Right ventricle myocardium superior (tissue), 1 donor: ENCODE results near the gene C22orf39. TPM values are rescaled to one million over a fixed set of nuclear protein-coding genes. Genes with fewer than 3 reads are reported as not detected.
"Not testable (repeated sequence)": the region's sequence is repeated elsewhere in the genome, so short reads cannot be mapped to it uniquely, and the experiment has no call there.

Experiments used
- ATAC-seq: fragments of 200-7000 bp; cut with Tn5 transposase; one replicate; pipeline ENCODE4 v1.9.1; 2020; ENCODE audit warnings: mild to moderate bottlenecking; ENCODE audit not compliant: poor library complexity
- DNase-seq: peaks from one replicate; pipeline ENCODE4 v3.0.0-alpha.2; 2020
- intact Hi-C: fragments of 100-400 bp; cut with DNase I; formaldehyde crosslinking; loops from one replicate; pipeline ENCODE4 v1.11.2; 2022
- total RNA-seq: library from RNA; stranded (reverse); fragmentation: NEBNext Ultra II Directional; extraction: Animal tissue kit (Norgen Biotek cat#: 25700); gene quantifications from one replicate; pipeline ENCODE4 v1.2.1, GENCODE V29; 2021
- donor health status: DM: no; HTN: yes; CAD: no; lungs with severe emphysema.

C22orf39 gene
- total RNA-seq, 1 donor from 2014 or later = 65.7 TPM

- no peak for ATAC-seq
- DNase-seq = no peak
- intact Hi-C loops = no loop called here
Observed at GRCh38 chr22:19460036-19460435, 12.5 kb upstream of the C22orf39 start.

DNA sequence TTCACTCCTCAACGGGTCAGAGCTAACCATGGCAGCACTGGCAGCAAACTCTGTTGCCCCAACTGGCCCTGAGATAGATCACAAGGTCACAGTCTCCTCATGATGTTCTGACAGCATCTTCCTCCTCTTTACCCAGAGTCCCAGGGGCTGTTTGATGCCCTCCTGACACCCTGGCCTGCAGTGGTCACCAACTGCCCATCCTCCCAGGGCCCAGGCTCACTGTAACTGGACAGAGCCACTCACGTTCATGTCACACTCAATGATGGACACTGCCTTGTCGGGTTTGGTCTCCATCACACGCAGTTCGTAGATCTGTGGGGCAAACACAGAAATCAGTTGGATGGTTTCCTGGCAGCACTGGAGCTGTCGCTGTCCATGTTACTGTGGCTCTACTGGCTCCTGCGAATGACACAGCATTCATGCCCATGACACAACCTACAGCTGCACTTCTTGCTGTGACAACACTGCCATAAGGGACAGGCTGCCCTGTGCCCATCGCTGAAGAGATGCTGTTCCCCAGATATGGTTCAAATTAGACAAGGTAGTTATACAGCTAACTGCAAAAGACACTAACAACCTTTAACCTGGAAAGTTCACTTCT is 10.4 kb upstream of the C22orf39 start:
- ATAC-seq (no peak), DNase-seq (no peak)
- intact Hi-C loops = no loop called here

- ATAC-seq (no peak), DNase-seq (no peak)
- intact Hi-C loops = no loop called here
Observed at GRCh38 chr22:19456541-19456940, 9.0 kb upstream of the C22orf39 start.

GRCh38 chr22:19455585-19456370 is 8.3 kb upstream of the C22orf39 start:
- no peak for ATAC-seq
- intact Hi-C loops = no loop called here
- DNase-seq = no peak

DNA sequence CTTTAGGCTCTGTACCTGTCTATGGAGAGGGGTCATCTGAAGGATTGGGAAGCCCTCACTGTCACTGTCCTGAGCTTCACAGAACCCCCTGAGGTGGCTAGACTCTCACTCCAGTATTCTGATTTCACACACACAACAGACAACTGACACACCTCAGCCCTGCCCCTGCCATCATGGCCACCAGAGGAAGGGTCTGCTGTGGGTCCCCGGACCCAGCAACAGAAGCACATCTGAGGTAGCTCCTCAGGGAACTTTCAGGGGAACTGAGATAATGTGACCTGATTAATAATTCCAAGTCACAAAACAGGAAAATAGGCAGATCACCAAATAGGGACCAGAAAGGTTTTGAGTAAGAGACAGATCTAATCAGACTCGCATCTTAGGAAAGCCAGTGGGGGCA is 7.5 kb upstream of the C22orf39 start:
- ATAC-seq = no peak
- DNase-seq = no peak
- intact Hi-C loops = no loop called here

GRCh38 chr22:19454156-19454555 is 6.6 kb upstream of the C22orf39 start:
- intact Hi-C loops = no loop called here
- DNase-seq (no peak), ATAC-seq (no peak)

- ATAC-seq (no peak), DNase-seq (no peak)
- intact Hi-C loops = no loop called here
Observed at GRCh38 chr22:19453718-19454117, 6.2 kb upstream of the C22orf39 start.

GRCh38 chr22:19451570-19451969 is 4.1 kb upstream of the C22orf39 start:
- intact Hi-C loops = no loop called here

GRCh38 chr22:19450363-19451175 is 3.1 kb upstream of the C22orf39 start:
- ATAC-seq (no peak), DNase-seq (no peak)
- intact Hi-C loops = no loop called here

More at GRCh38 chr22:19451570-19451969, 4.1 kb upstream of the C22orf39 start:
- no peak for DNase-seq
- ATAC-seq = no peak

DNA sequence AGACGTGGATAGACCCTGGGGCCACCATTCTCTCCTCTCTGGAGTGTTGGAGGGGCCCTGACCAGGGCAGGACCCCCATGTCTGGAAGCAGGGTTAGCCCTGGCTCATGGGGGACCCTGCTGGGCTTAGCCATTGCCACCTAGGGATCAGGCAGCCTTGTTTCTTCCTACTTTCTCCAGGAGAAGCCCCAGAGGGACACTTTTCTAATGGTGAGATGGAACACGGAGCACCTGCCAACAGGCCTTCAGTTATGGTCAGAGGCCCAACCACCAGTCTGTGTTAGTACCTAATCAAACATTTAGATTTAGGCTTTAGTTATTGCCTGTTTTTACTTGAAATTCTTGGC is 1.9 kb upstream of the C22orf39 start:
- ATAC-seq (no peak), DNase-seq (no peak)
- intact Hi-C loops = no loop called here

- no peak for DNase-seq
- intact Hi-C loops = no loop called here
Observed at GRCh38 chr22:19448739-19449421, 1.4 kb upstream of the C22orf39 start.

DNA sequence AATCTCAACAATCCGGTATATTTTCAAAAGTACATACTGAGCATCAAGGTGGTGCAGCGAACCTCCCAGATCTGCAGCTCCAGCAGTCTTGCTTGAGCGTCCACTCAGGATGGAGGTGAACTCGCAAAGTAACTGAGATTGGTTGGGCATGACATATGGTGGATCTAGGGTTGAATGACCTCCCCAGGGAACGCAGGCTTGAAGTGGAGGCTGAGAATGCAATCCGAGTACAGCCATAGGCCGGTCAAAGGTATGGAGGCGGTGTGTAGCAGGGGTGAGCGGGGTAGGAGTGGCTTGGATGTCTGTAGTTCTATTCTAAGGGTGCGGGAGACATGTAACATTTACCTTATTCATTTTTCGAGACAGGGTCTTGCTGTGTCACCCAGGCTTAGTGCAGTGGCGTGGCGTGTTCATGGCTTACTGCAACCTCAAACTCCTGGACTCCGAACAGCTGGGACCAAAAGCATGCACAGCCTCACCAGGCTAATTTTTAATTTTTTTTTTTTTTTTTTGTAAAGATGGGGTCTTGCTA is 631 bp upstream of the C22orf39 start:
- intact Hi-C loops = no loop called here

More at GRCh38 chr22:19448739-19449421, 1.4 kb upstream of the C22orf39 start:
- no peak for ATAC-seq

DNA sequence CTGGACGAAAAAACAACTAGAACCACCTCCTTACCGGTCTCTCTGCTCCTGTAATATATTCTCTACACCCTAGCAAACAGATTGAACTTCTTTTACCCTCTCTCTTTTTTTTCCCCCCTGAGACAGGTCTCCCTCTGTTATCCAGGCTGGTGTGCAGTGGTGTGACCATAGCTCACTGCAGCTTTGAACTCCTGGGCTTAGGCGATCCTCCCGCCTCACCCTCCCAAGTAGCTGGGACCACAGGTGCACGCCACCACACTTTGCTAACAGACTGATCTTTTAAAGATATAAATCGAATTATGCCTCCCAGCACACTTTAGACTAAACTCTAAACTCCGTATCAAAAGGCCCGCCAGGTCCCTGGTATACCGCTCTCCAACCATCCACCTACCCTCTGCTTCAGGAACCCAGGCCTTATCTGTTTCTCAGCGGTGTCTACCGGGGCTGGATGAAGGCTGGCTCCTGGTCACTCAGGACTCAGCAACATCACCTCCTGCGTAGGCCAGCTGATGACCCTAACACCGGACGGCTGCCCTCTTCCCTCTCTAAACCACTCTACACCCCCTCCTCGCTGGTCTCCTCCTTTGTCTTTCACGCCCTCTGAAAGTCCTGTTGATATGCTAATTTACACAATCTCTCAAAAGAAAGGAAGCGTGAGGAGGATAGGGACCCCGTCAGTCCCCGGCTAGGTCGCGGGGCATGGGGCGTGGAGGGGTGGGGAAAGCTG is 745 bp downstream of the C22orf39 start:
- no peak for ATAC-seq
- no peak for DNase-seq
- intact Hi-C loops = no loop called here

More for the DNA sequence above, 631 bp upstream of the C22orf39 start:
- ATAC-seq (peak; percentile 39), DNase-seq (no peak)

- DNase-seq, ATAC-seq, intact Hi-C loops: not testable (repeated sequence)
Observed at GRCh38 chr22:19445279-19445982, 2.1 kb downstream of the C22orf39 start.

GRCh38 chr22:19443544-19444211 is 3.8 kb downstream of the C22orf39 start:
- intact Hi-C loops = no loop called here
- DNase-seq = no peak
- no peak for ATAC-seq

DNA sequence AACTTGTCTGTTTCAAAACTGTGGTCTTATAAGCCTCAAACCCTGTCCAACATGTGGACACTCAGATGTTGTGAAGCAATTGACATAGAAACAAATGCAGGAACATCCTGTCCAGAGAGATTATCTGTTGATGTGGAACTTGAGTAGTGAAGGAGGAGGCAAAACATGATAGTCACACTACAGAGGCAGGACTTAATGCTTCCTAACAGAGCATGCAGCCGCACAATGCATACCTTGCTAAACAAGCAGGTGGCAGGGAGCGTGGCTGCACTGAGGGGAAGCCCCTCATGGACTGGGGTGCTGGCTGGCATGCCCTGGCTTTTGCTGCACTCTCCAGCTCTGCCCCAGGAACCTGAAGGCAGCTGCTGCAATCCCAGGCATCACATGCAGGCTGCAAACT is 5.3 kb downstream of the C22orf39 start:
- no peak for ATAC-seq
- intact Hi-C loops = no loop called here

More for the DNA sequence above, 5.3 kb downstream of the C22orf39 start:
- no peak for DNase-seq
